Gastroesophageal sphincter (tissue), 4 donors: ENCODE results near the gene PNPLA3. TPM values are rescaled to one million over a fixed set of nuclear protein-coding genes. Genes with fewer than 3 reads are reported as not detected.

Source experiments
- ATAC-seq: fragments of 150-250 bp; one replicate; pipeline ENCODE4 v1.9.1; 2016; ENCODE audit warnings: mild to moderate bottlenecking, moderate library complexity
- H3K27ac ChIP-seq, 4 donors: fragments of 200-600 bp; sonication (generic) in 3 of 4; 1 replicate in 3 of 4; 2 replicates in 1 of 4; pipeline ENCODE4 v1.5.1; 2016 to 2019
- H3K27me3 ChIP-seq: fragments of 200-600 bp; sonication (generic); one replicate; pipeline ENCODE4 v1.5.1; 2019
- H3K36me3 ChIP-seq, 2 donors: fragments of 200-600 bp; sonication (generic); one replicate each; pipeline ENCODE4 v1.5.1; 2019; ENCODE audit warnings: control low read depth in 1 of 2
- H3K4me1 ChIP-seq, 3 donors: fragments of 200-600 bp; sonication (generic); 1 replicate in 2 of 3; 2 replicates in 1 of 3; pipeline ENCODE4 v1.5.1; 2016 to 2019; ENCODE audit warnings: control low read depth in 2 of 3
- H3K4me3 ChIP-seq, 2 donors: fragments of 200-600 bp; sonication (generic); one replicate each; pipeline ENCODE4 v1.5.1; 2019; ENCODE audit warnings: mild to moderate bottlenecking in 1 of 2, moderate library complexity in 1 of 2
- H3K9me3 ChIP-seq, 3 donors: fragments of 200-600 bp; sonication (generic); one replicate each; pipeline ENCODE4 v1.5.1; 2017 to 2019; ENCODE audit warnings: control low read depth in 2 of 3
- CTCF ChIP-seq, 4 experiments: fragments of 200-600 bp in 2 of 4; fragments of 450-650 bp in 2 of 4; sonication (generic) in 1 of 4; IDR thresholded peaks; one replicate each; pipeline ENCODE4 v1.5.1; 2017 to 2019; ENCODE audit warnings: antibody characterized with exemption in 4 of 4, mild to moderate bottlenecking in 2 of 4, moderate library complexity in 2 of 4
- EP300 ChIP-seq: sonication (generic); formaldehyde crosslinking; IDR thresholded peaks from one replicate; pipeline ENCODE4 v1.6.1; 2017; ENCODE audit warnings: antibody characterized with exemption, mild to moderate bottlenecking
- POLR2A ChIP-seq, 2 donors: fragments of 450-650 bp; IDR thresholded peaks; one replicate each; pipeline ENCODE4 v1.6.1; 2017; ENCODE audit warnings: antibody characterized with exemption in 2 of 2, mild to moderate bottlenecking in 2 of 2, moderate library complexity in 1 of 2
- POLR2AphosphoS5 ChIP-seq: sonication (generic); formaldehyde crosslinking; IDR thresholded peaks from one replicate; pipeline ENCODE4 v1.6.1; 2017; ENCODE audit warnings: antibody characterized with exemption
- WGBS, 2 donors: methylation state at CpG; one replicate each; pipeline ENCODE4 v1.1.5; 2018; ENCODE audit warnings: low coverage in 1 of 2; 5-methylcytosine and 5-hydroxymethylcytosine counted together
- total RNA-seq, 4 donors: library from RNA; depleted of rRNA; stranded (reverse); fragments of >200 nt; gene quantifications; one replicate each; pipeline ENCODE4 v1.1.0, GENCODE V29; 2016

Gene PNPLA3
- total RNA-seq, 4 donors from 2014 or later = not detected

- Histone ChIP-seq H3K36me3 (peaks cover 0 to 97% of the 10 kb centered on the region in 2 donors), H3K4me1 (peaks cover 0 to 10% (median 0%) of the 10 kb centered on the region in 3 donors), H3K27me3 (no peaks in the 10 kb centered on the region), H3K4me3 (no peak overlapping the region), H3K27ac (no peak overlapping the region), H3K9me3 (no peaks in the 10 kb centered on the region)
- no peak for TF ChIP-seq POLR2A (IDR thresholded peaks at IDR 0.05)
- no peak for TF ChIP-seq CTCF (IDR thresholded peaks at IDR 0.05)
- no peak for TF ChIP-seq POLR2AphosphoS5
- no peak for TF ChIP-seq EP300
- no peak for ATAC-seq
- 81 to 91% methylated on average over 7 to 13 of the region's 13 CpGs for WGBS, 2 donors
Observed at GRCh38 chr22:43990044-43990443, 66.4 kb downstream of the PNPLA3 start.

GRCh38 chr22:43991316-43992020, 67.9 kb downstream of the PNPLA3 start:
- Histone ChIP-seq H3K4me3 (no peak overlapping the region), H3K36me3 (peaks cover 0 to 97% of the 10 kb centered on the region in 2 donors)
- TF ChIP-seq POLR2AphosphoS5 = no peak
- no peak for TF ChIP-seq EP300
- TF ChIP-seq CTCF (IDR thresholded peaks at IDR 0.05) = no peak
- TF ChIP-seq POLR2A (IDR thresholded peaks at IDR 0.05) = no peak

GRCh38 chr22:43992331-43992821, 68.8 kb downstream of the PNPLA3 start:
- WGBS, 2 donors = 71% methylated on average over 13 of the region's 16 CpGs; no CpG with 5 or more reads in 1 of the 2 donors
- Histone ChIP-seq H3K4me1 (peaks cover 0 to 10% (median 0%) of the 10 kb centered on the region in 3 donors), H3K9me3 (no peaks in the 10 kb centered on the region), H3K27me3 (no peaks in the 10 kb centered on the region), H3K36me3 (peaks cover 0 to 97% of the 10 kb centered on the region in 2 donors), H3K4me3 (no peak overlapping the region), H3K27ac (no peak overlapping the region)
- no peak for ATAC-seq
- TF ChIP-seq POLR2AphosphoS5 (no peak), EP300 (no peak), POLR2A (IDR thresholded peaks at IDR 0.05) (no peak), CTCF (IDR thresholded peaks at IDR 0.05) (no peak)

More at GRCh38 chr22:43991316-43992020, 67.9 kb downstream of the PNPLA3 start:
- 91 to 92% methylated on average over 6 to 10 of the region's 11 CpGs for WGBS, 2 donors
- no peak overlapping the region for H3K27ac ChIP-seq
- no peaks in the 10 kb centered on the region for H3K27me3 ChIP-seq
- no peaks in the 10 kb centered on the region for H3K9me3 ChIP-seq
- peaks cover 0 to 10% (median 0%) of the 10 kb centered on the region in 3 donors for H3K4me1 ChIP-seq
- no peak for ATAC-seq

- TF ChIP-seq CTCF (IDR thresholded peaks at IDR 0.05) (peak; percentile 86 to 98 (median 95)), POLR2A (IDR thresholded peaks at IDR 0.05) (no peak)
- WGBS, 2 donors = 18 to 84% methylated on average over 2 to 14 of the region's 20 CpGs
- peak; percentile 66 for ATAC-seq
- Histone ChIP-seq H3K27me3 (no peaks in the 10 kb centered on the region), H3K36me3 (peaks cover 0 to 97% of the 10 kb centered on the region in 2 donors), H3K4me1 (peaks cover 0 to 10% (median 0%) of the 10 kb centered on the region in 3 donors), H3K27ac (no peak overlapping the region), H3K4me3 (no peak overlapping the region), H3K9me3 (no peaks in the 10 kb centered on the region)
Observed at GRCh38 chr22:43993072-43993760, 69.6 kb downstream of the PNPLA3 start.
